ENCODE measurements around the gene OTULIN.

OTULIN gene

GRCh38 chr5:14744296-14745187 is 80.0 kb downstream of the OTULIN start:
- no peak for DNase-seq

- no peak for DNase-seq
Observed at GRCh38 chr5:14745188-14745563, 80.7 kb downstream of the OTULIN start.

- no peak for DNase-seq
Observed at GRCh38 chr5:14745753-14746152, 81.2 kb downstream of the OTULIN start.

GRCh38 chr5:14748180-14748900 is 83.8 kb downstream of the OTULIN start:
- no peak for DNase-seq
